HL-60 (cell line): ENCODE data around the gene YTHDF1.

Experiments
- DNase-seq, 2 experiments: peaks; one replicate each; pipeline ENCODE4 v3.0.0-alpha.2; 2010 to 2020; ENCODE audit warnings: low read depth in 1 of 2, low spot score in 1 of 2
- H3K27ac ChIP-seq: fragments of 250-450 bp; sonication (Bioruptor Pico); replicated peaks from 2 replicates; pipeline ENCODE4 v1.5.1; 2020; ENCODE audit warnings: mild to moderate bottlenecking, moderate library complexity
- H3K27me3 ChIP-seq: fragments of 250-450 bp; sonication (Bioruptor Pico); 2 replicates; pipeline ENCODE4 v1.5.1; 2021; ENCODE audit warnings: mild to moderate bottlenecking, moderate library complexity; ENCODE audit not compliant: insufficient read depth, poor library complexity, severe bottlenecking
- H3K4me3 ChIP-seq: replicated peaks from 2 replicates; pipeline ENCODE4 v1.5.1; 2011; ENCODE audit warnings: mild to moderate bottlenecking, control low read depth, low read length; ENCODE audit not compliant: insufficient read depth
- CTCF ChIP-seq: IDR thresholded peaks from one replicate; pipeline ENCODE4 v1.5.1; 2011; ENCODE audit warnings: low read length, control low read depth, inconsistent platforms; ENCODE audit not compliant: insufficient read depth
- GABPA ChIP-seq: IDR thresholded peaks from 2 replicates; pipeline ENCODE4 v1.6.1; 2012; ENCODE audit warnings: low read depth
- POLR2AphosphoS5 ChIP-seq: IDR thresholded peaks from 2 replicates; pipeline ENCODE4 v1.6.1; 2012; ENCODE audit warnings: low read depth
- SPI1 ChIP-seq: IDR thresholded peaks from 2 replicates; pipeline ENCODE4 v1.6.1; 2012; ENCODE audit warnings: low read depth, mild to moderate bottlenecking, borderline replicate concordance
- TF ChIP-seq, protein P1 (sequence below): IDR thresholded peaks from 2 replicates; pipeline ENCODE4 v1.6.1; 2012; ENCODE audit warnings: low read depth; ENCODE audit not compliant: insufficient replicate concordance

Gene YTHDF1

DNA sequence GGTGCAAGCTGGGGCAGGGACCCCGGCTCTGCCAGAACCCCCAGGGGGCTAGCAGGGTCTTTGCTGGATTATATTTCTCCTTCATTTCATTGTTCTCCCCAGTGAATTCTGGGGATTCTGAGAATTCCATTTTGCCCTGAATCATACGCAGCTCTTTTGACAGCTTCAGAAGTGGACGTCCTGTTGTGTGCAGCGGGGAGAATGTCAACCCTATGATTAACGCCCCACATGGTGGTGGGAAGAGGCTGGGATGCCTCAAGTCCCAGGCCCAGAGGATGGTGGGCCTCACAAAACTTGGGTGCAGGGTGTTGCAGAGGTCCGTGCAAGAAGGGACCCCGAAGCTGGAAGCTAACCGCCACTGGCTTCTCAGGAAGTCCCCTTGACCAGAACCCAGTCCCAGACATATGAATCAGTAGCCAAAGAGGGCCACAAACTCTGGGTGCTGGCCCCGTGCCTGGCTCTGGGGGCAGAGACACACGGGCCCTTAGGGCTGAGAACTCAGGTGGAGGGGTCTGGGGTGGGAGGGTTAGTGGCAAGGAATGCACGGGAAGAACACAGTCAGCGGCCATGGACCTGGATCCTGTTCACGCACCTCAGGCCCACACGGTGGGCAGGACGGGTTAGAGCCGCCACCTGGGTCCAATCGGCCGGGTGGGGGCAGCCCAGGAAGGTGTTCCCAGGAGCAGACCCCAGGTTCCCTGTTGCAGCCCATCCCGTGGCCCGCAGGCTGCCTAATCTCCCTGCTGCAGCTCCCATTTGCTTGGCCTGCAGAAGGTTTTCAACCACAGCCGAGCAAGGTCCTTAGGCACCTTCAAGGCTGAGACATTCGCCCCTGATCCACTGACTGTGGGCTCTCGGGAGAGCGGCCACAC lies 51.2 kb downstream of the YTHDF1 start:
- DNase-seq = no peak
- Histone ChIP-seq H3K27me3 (peaks cover 3% of the 10 kb centered on the region), H3K4me3 (no peak overlapping the region)

DNA sequence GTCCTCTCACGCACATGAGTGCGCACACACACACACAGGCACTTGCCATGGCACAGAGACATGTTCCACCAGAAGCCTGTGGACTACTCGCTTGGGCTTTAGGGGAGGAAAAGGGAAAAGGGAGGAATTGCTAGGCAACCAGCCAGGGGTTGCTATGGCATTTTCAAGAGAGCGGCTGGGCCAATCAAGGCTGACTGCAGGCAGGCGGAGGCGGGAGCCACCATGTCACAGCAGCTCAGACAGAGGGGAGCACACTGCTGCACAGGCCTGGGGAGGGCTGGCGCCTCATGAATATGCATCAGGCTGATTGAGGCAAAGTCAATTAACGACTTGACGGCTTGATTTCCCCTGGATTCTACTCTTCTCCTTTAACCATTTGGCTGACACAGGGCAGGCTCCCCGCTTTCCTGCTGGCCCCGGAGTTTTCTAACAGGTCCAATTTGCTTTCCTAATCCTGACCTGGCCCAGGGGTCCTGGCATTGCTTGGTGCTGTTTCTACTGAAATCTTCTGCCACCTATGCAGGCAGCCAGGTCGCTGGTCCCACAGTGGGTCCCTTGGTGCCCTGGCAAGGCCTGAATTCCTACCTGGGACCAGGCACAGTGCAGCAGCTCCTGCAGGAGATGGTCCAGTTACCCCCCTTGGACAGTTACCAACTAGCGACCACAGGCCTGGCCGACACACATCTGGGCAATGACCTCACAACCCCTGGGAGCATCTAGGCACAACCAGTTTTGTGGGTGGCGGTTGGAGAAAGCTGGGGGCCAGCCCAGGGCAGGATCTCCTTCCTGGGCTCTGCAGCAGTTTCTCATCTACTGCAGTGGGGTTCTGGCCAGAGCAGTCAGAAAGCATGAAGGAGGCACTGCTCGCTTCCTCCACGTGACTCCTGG lies 52.1 kb downstream of the YTHDF1 start:
- TF ChIP-seq, protein P1, sequence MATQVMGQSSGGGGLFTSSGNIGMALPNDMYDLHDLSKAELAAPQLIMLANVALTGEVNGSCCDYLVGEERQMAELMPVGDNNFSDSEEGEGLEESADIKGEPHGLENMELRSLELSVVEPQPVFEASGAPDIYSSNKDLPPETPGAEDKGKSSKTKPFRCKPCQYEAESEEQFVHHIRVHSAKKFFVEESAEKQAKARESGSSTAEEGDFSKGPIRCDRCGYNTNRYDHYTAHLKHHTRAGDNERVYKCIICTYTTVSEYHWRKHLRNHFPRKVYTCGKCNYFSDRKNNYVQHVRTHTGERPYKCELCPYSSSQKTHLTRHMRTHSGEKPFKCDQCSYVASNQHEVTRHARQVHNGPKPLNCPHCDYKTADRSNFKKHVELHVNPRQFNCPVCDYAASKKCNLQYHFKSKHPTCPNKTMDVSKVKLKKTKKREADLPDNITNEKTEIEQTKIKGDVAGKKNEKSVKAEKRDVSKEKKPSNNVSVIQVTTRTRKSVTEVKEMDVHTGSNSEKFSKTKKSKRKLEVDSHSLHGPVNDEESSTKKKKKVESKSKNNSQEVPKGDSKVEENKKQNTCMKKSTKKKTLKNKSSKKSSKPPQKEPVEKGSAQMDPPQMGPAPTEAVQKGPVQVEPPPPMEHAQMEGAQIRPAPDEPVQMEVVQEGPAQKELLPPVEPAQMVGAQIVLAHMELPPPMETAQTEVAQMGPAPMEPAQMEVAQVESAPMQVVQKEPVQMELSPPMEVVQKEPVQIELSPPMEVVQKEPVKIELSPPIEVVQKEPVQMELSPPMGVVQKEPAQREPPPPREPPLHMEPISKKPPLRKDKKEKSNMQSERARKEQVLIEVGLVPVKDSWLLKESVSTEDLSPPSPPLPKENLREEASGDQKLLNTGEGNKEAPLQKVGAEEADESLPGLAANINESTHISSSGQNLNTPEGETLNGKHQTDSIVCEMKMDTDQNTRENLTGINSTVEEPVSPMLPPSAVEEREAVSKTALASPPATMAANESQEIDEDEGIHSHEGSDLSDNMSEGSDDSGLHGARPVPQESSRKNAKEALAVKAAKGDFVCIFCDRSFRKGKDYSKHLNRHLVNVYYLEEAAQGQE = no peak
- no peak for TF ChIP-seq CTCF
- no peak for TF ChIP-seq GABPA
- no peak for TF ChIP-seq POLR2AphosphoS5
- TF ChIP-seq SPI1 = no peak

More for the DNA sequence above, 51.2 kb downstream of the YTHDF1 start:
- TF ChIP-seq, protein P1 = no peak
- TF ChIP-seq GABPA = no peak
- TF ChIP-seq POLR2AphosphoS5 = no peak
- no peak for TF ChIP-seq SPI1
- TF ChIP-seq CTCF = no peak
- H3K27ac ChIP-seq = no peak overlapping the region

DNA sequence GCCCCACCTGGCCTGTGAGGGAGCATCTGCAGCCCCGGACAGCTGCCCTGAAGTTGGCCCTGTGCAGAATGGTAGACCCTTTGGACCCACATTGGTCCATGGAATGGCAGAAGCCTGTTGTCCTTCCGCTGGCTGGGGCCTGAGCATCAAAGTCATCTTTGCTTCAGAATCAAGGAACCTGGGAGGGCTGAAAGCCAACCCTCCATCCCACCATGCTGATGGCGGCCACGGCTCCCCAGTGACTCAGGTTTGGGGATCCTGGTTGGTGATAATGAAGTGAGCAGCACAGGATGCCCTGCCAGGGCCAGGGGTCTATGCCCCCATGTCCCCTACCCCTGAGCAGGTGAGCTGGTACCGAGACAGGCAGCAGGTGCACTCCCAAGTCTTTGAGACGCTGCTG lies 52.8 kb downstream of the YTHDF1 start:
- TF ChIP-seq, protein P1 = no peak
- TF ChIP-seq GABPA (no peak), CTCF (no peak), POLR2AphosphoS5 (no peak), SPI1 (no peak)
- H3K4me3 ChIP-seq = no peak overlapping the region
- H3K27me3 ChIP-seq = no peaks in the 10 kb centered on the region
- DNase-seq = no peak
- no peak overlapping the region for H3K27ac ChIP-seq

More for the DNA sequence above, 52.1 kb downstream of the YTHDF1 start:
- H3K27me3 ChIP-seq = no peaks in the 10 kb centered on the region
- no peak overlapping the region for H3K4me3 ChIP-seq
- H3K27ac ChIP-seq = no peak overlapping the region
- no peak for DNase-seq
